Measurements from ENCODE around the gene OR2AK2. TPM values are rescaled to one million over a fixed set of nuclear protein-coding genes. Genes with fewer than 3 reads are reported as not detected.

Gene OR2AK2
- total RNA-seq, 1 experiment from 2014 or later = not detected

- TF ChIP-seq CTCF (IDR thresholded peaks at IDR 0.05 in 2 of 3, conservative IDR thresholded peaks at IDR 0.05 in 1 of 3; ENCODE audit: borderline replicate concordance in 1 of 3, insufficient read depth in 1 of 3, low read depth in 2 of 3, low read length in 2 of 3) = no peak
- TF ChIP-seq SRF (IDR thresholded peaks at IDR 0.05; ENCODE audit: low read depth) = no peak
- no peak for TF ChIP-seq MAX (IDR thresholded peaks at IDR 0.05)
- no peak for TF ChIP-seq TCF7L2 (IDR thresholded peaks at IDR 0.05; ENCODE audit: borderline replicate concordance, extremely low read depth, insufficient read depth, insufficient read length)
- no peak for TF ChIP-seq CEBPB (IDR thresholded peaks at IDR 0.05; ENCODE audit: low read depth)
- no peak for TF ChIP-seq POLR2AphosphoS5 (IDR thresholded peaks at IDR 0.05; ENCODE audit: low read depth, low read length)
- no peak for TF ChIP-seq RAD21 (IDR thresholded peaks at IDR 0.05; ENCODE audit: low read depth)
- no peak for TF ChIP-seq EZH2phosphoT487 (IDR thresholded peaks at IDR 0.05; ENCODE audit: borderline replicate concordance)
- no peak for TF ChIP-seq SP1 (IDR thresholded peaks at IDR 0.05; ENCODE audit: low read depth)
- TF ChIP-seq ATF3 (IDR thresholded peaks at IDR 0.05) = no peak
- no peak for TF ChIP-seq JUND (IDR thresholded peaks at IDR 0.05)
- TF ChIP-seq SIN3A (IDR thresholded peaks at IDR 0.05; ENCODE audit: low read depth) = no peak
- TF ChIP-seq ZFX (IDR thresholded peaks at IDR 0.05) = no peak
- TF ChIP-seq CBX3 (IDR thresholded peaks at IDR 0.05; ENCODE audit: low read depth) = no peak
- no peak for TF ChIP-seq ZNF274 (IDR thresholded peaks at IDR 0.05; ENCODE audit: low read depth, low read length)
- no peak for TF ChIP-seq YY1 (IDR thresholded peaks at IDR 0.05; ENCODE audit: extremely low read depth, insufficient replicate concordance, low read depth, low read length)
- no peak for TF ChIP-seq POLR2A (IDR thresholded peaks at IDR 0.05; ENCODE audit: borderline replicate concordance, extremely low read depth, insufficient read depth, insufficient read length)
- POLR2A ChIA-PET = no interaction called here
- Histone ChIP-seq H3K4me1 (ENCODE audit: control insufficient read depth in 1 of 2, insufficient read depth in 2 of 2, low read length in 2 of 2) (no peaks in the 10 kb centered on the region), H4K20me1 (ENCODE audit: insufficient read depth) (no peaks in the 10 kb centered on the region), H3K79me2 (ENCODE audit: insufficient read depth, low read length) (no peaks in the 10 kb centered on the region), H3K27me3 (ENCODE audit: insufficient read depth, low read length) (no peaks in the 10 kb centered on the region), H3K9ac (ENCODE audit: low read length) (no peak within 1 kb of the TSS), H3K36me3 (ENCODE audit: control insufficient read depth in 1 of 2, insufficient read depth in 2 of 2, low read length in 2 of 2) (no peaks in the 10 kb centered on the region), H3K4me3 (replicated peaks in 1 of 2; ENCODE audit: low read depth in 1 of 2, low read length in 2 of 2) (no peak within 1 kb of the TSS), H3K9me3 (ENCODE audit: control insufficient read depth in 1 of 2, insufficient read depth in 1 of 2, low read depth in 1 of 2, low read length in 2 of 2) (peaks cover 3 to 27% of the 10 kb centered on the region in 2 experiments; a peak in 2 of 4 replicates), H2AFZ (ENCODE audit: low read depth, low read length, poor library complexity, severe bottlenecking) (no peak within 1 kb of the TSS), H3K27ac (ENCODE audit: low read depth, low read length) (no peak within 1 kb of the TSS), H3K9me2 (ENCODE audit: insufficient read depth) (no peaks in the 10 kb centered on the region), H3K4me2 (ENCODE audit: low read length) (no peak within 1 kb of the TSS)
- RAD21 ChIA-PET (ENCODE audit: low non-redundant PET in 1 of 2, low total read pairs in 2 of 2, uncharacterized antibody in 2 of 2, unreplicated experiment in 2 of 2) = no interaction called here
- intact Hi-C loops (cut with micrococcal nuclease) = no loop called here
- no peak for ATAC-seq
- no peak for DNase-seq (ENCODE audit: low read depth, low spot score)
- CTCF ChIA-PET = no interaction called here
- no TSS peak for BruUV-seq (replicated peaks)
Measured at GRCh38 chr1:247919952-247920351, 45.1 kb upstream of the OR2AK2 start, which contains the start of gene OR2T8. OR2T8 (plus strand) TSS chr1:247920252; CDS start chr1:247921018, 766 bp downstream.
